ENCODE measurements around the gene ZNF584.
"Not testable (repeated sequence)": the region's sequence is repeated elsewhere in the genome, so short reads cannot be mapped to it uniquely, and the experiment has no call there.

The ZNF584 gene

GRCh38 chr19:58386576-58387337 is 21.7 kb upstream of the ZNF584 start, which contains the start of gene RPS5:
RPS5 (plus strand) TSS chr19:58387269; CDS start chr19:58388138, 869 bp downstream.
- DNase-seq = peak; percentile 98

- DNase-seq = peak; percentile 27
Measured at GRCh38 chr19:58387338-58388174, 20.9 kb upstream of the ZNF584 start.

- no peak for DNase-seq
Measured at GRCh38 chr19:58388175-58388526, 20.3 kb upstream of the ZNF584 start.

- DNase-seq = no peak
Measured at GRCh38 chr19:58392945-58393724, 15.3 kb upstream of the ZNF584 start.

- DNase-seq = no peak
Measured at GRCh38 chr19:58393725-58394033, 14.8 kb upstream of the ZNF584 start.

- DNase-seq = no peak
Measured at GRCh38 chr19:58394821-58395219, 13.6 kb upstream of the ZNF584 start.

- DNase-seq = no peak
Measured at GRCh38 chr19:58395220-58395978, 13.1 kb upstream of the ZNF584 start, which contains the start of gene RNF225. RNF225 (plus strand) TSS chr19:58395656; CDS start chr19:58396090, 434 bp downstream.

- DNase-seq = no peak
Measured at GRCh38 chr19:58395979-58396627, 12.3 kb upstream of the ZNF584 start.

GRCh38 chr19:58396691-58397532 is 11.5 kb upstream of the ZNF584 start:
- no peak for DNase-seq

- DNase-seq = peak; percentile 67
Measured at GRCh38 chr19:58397533-58398037, 10.9 kb upstream of the ZNF584 start.

GRCh38 chr19:58398087-58398486 is 10.4 kb upstream of the ZNF584 start:
- no peak for DNase-seq

- no peak for DNase-seq
Measured at GRCh38 chr19:58398545-58398944, 9.9 kb upstream of the ZNF584 start.

- DNase-seq = no peak
Measured at GRCh38 chr19:58399903-58400302, 8.5 kb upstream of the ZNF584 start.

- DNase-seq = no peak
Measured at GRCh38 chr19:58400316-58400915, 8.0 kb upstream of the ZNF584 start.

- peak; percentile 97 for DNase-seq
Measured at GRCh38 chr19:58400916-58401839, 7.3 kb upstream of the ZNF584 start.

- DNase-seq = no peak
Measured at GRCh38 chr19:58401840-58402421, 6.5 kb upstream of the ZNF584 start.

- not testable (repeated sequence) for DNase-seq
Measured at GRCh38 chr19:58403920-58404478, 4.5 kb upstream of the ZNF584 start.
